ENCODE measurements around the gene TMEM208.

Gene TMEM208

GRCh38 chr16:67254801-67255552 is 28.0 kb downstream of the TMEM208 start:
- no peak for TF ChIP-seq CTCF (IDR thresholded peaks at IDR 0.05; ENCODE audit: low read depth, low read length)
- DNase-seq (ENCODE audit: extremely low read depth, low read depth) = no peak

- no peak for DNase-seq (ENCODE audit: extremely low read depth, low read depth)
- no peak for TF ChIP-seq CTCF (IDR thresholded peaks at IDR 0.05; ENCODE audit: low read depth, low read length)
Observed at GRCh38 chr16:67255553-67256221, 28.8 kb downstream of the TMEM208 start.

GRCh38 chr16:67256701-67257230 is 29.8 kb downstream of the TMEM208 start:
- no peak for TF ChIP-seq CTCF (IDR thresholded peaks at IDR 0.05; ENCODE audit: low read depth, low read length)
- no peak for DNase-seq (ENCODE audit: extremely low read depth, low read depth)

GRCh38 chr16:67257486-67258160 is 30.7 kb downstream of the TMEM208 start:
- no peak for TF ChIP-seq CTCF (IDR thresholded peaks at IDR 0.05; ENCODE audit: low read depth, low read length)
- no peak for DNase-seq (ENCODE audit: extremely low read depth, low read depth)

- TF ChIP-seq CTCF (IDR thresholded peaks at IDR 0.05; ENCODE audit: low read depth, low read length) = no peak
- DNase-seq (ENCODE audit: extremely low read depth, low read depth) = no peak
Observed at GRCh38 chr16:67258161-67258835, 31.4 kb downstream of the TMEM208 start.

GRCh38 chr16:67259705-67260104 is 32.8 kb downstream of the TMEM208 start:
- no peak for TF ChIP-seq CTCF (IDR thresholded peaks at IDR 0.05; ENCODE audit: low read depth, low read length)
- no peak for DNase-seq (ENCODE audit: extremely low read depth, low read depth)

Measured in AG09319 (cell line).